NCI-H187 treated with DMSO at 0.1 percent for 48 hours (cell line): ENCODE results near the gene PCDHGC3.
"Not testable (repeated sequence)": the region's sequence is repeated elsewhere in the genome, so short reads cannot be mapped to it uniquely, and the experiment has no call there.

Experiments
- DNase-seq: peaks from one replicate; lab custom pipeline; 2025; lab: John Stamatoyannopoulos, UW

The PCDHGC3 gene

GRCh38 chr5:141475625-141476131 is at the start of gene PCDHGC3:
TSS of gene PCDHGC3 (plus strand) at chr5:141475966. CDS start at chr5:141476117, 151 bp downstream.
- DNase-seq: no peak

- no peak for DNase-seq
Measured at GRCh38 chr5:141427783-141428426, 47.9 kb upstream of the PCDHGC3 start.

- DNase-seq: no peak
Measured at GRCh38 chr5:141430332-141431113, 45.2 kb upstream of the PCDHGC3 start, which contains the start of gene PCDHGA12. TSS of gene PCDHGA12 (plus strand) at chr5:141430507. CDS start at chr5:141430760, 253 bp downstream.

GRCh38 chr5:141431286-141431685 is 44.5 kb upstream of the PCDHGC3 start:
- DNase-seq: no peak

- not testable (repeated sequence) for DNase-seq
Measured at GRCh38 chr5:141432308-141432707, 43.5 kb upstream of the PCDHGC3 start.

- DNase-seq: not testable (repeated sequence)
Measured at GRCh38 chr5:141432726-141433125, 43.0 kb upstream of the PCDHGC3 start.

GRCh38 chr5:141434006-141434405 is 41.8 kb upstream of the PCDHGC3 start:
- no peak for DNase-seq

GRCh38 chr5:141437221-141437620 is 38.5 kb upstream of the PCDHGC3 start:
- DNase-seq: no peak

GRCh38 chr5:141439411-141440141 is 36.2 kb upstream of the PCDHGC3 start:
- no peak for DNase-seq

- DNase-seq: no peak
Measured at GRCh38 chr5:141440341-141440740, 35.4 kb upstream of the PCDHGC3 start.

GRCh38 chr5:141441571-141442170 is 34.1 kb upstream of the PCDHGC3 start:
- no peak for DNase-seq

GRCh38 chr5:141465351-141465750 is 10.4 kb upstream of the PCDHGC3 start:
- no peak for DNase-seq

- DNase-seq: no peak
Measured at GRCh38 chr5:141476132-141476911, 556 bp downstream of the PCDHGC3 start.

- DNase-seq: no peak
Measured at GRCh38 chr5:141477044-141477575, 1.3 kb downstream of the PCDHGC3 start.

- DNase-seq: no peak
Measured at GRCh38 chr5:141477815-141478214, 2.0 kb downstream of the PCDHGC3 start.

- DNase-seq: no peak
Measured at GRCh38 chr5:141478321-141478945, 2.7 kb downstream of the PCDHGC3 start.

- DNase-seq: no peak
Measured at GRCh38 chr5:141479776-141480175, 4.0 kb downstream of the PCDHGC3 start.

- DNase-seq: no peak
Measured at GRCh38 chr5:141483902-141484301, 8.1 kb downstream of the PCDHGC3 start.

GRCh38 chr5:141484310-141484640 is 8.5 kb downstream of the PCDHGC3 start:
- no peak for DNase-seq

- no peak for DNase-seq
Measured at GRCh38 chr5:141484641-141485311, 9.0 kb downstream of the PCDHGC3 start, which contains the start of gene PCDHGC4. TSS of gene PCDHGC4 (plus strand) at chr5:141485030. CDS start at chr5:141485174, 144 bp downstream.
